ENCODE results near the gene SLC35D2. TPM values are rescaled to one million over a fixed set of nuclear protein-coding genes. Genes with fewer than 3 reads are reported as not detected.

SLC35D2 gene
- 12.1 and 16.9 TPM in 2 replicates for total RNA-seq

GRCh38 chr9:96383165-96383942, at the start of gene SLC35D2:
TSS of gene SLC35D2 (minus strand) at chr9:96383711. CDS start at chr9:96383634, 77 bp downstream.

GRCh38 chr9:96418083-96418919, 34.8 kb upstream of the SLC35D2 start, which contains the start of gene ZNF367:
TSS of gene ZNF367 (minus strand) at chr9:96418370. CDS start at chr9:96418032, 338 bp downstream.

GRCh38 chr9:96302021-96302420, 81.5 kb downstream of the SLC35D2 start, which contains the start of gene HSD17B3:
TSS of gene HSD17B3 (minus strand) at chr9:96302176. CDS start at chr9:96302104, 72 bp downstream.

Other genes starting within 250 kb of the SLC35D2 start
- gene HSD17B3, start 81.5 kb downstream of the SLC35D2 start, total RNA-seq: not detected in 2 replicates
- 0.50 and 0.59 TPM in 2 replicates for gene ZNF367, start 34.7 kb upstream of the SLC35D2 start, total RNA-seq
- 9.5 TPM in 2 replicates for gene HABP4, start 66.5 kb upstream of the SLC35D2 start, total RNA-seq
- gene CDC14B, start 236.1 kb upstream of the SLC35D2 start, total RNA-seq: 8.0 and 8.9 TPM in 2 replicates